HL-60 (cell line): ENCODE results near the gene ACAD10.

ENCODE experiments used
- CTCF ChIP-seq: IDR thresholded peaks from one replicate; pipeline ENCODE4 v1.5.1; 2011; ENCODE audit warnings: low read length, control low read depth, inconsistent platforms; ENCODE audit not compliant: insufficient read depth
- GABPA ChIP-seq: IDR thresholded peaks from 2 replicates; pipeline ENCODE4 v1.6.1; 2012; ENCODE audit warnings: low read depth
- POLR2AphosphoS5 ChIP-seq: IDR thresholded peaks from 2 replicates; pipeline ENCODE4 v1.6.1; 2012; ENCODE audit warnings: low read depth
- REST ChIP-seq: IDR thresholded peaks from 2 replicates; pipeline ENCODE4 v1.6.1; 2012; ENCODE audit warnings: low read depth; ENCODE audit not compliant: insufficient replicate concordance
- SPI1 ChIP-seq: IDR thresholded peaks from 2 replicates; pipeline ENCODE4 v1.6.1; 2012; ENCODE audit warnings: low read depth, mild to moderate bottlenecking, borderline replicate concordance

DNA sequence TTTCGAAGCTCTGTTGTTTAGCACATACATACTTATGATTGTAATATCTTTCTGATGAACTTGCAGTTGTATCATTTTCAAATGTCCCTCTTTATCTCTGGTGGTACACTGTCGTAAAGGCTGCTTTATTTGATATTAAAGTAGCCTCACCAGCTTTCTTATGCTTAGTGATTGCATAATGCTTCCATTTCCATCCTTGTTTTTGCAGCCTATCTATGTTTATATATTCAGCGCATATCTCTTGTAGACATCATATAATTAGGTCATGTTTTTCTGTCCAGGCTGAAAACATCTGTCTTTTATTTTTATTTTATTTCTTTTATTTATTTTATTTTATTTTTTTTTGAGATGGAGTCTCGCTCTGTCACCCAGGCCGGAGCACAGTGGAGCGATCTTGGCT, 34.6 kb downstream of the ACAD10 start:
- TF ChIP-seq CTCF (no peak), POLR2AphosphoS5 (no peak), REST (no peak), GABPA (no peak), SPI1 (no peak)
